ENCODE data around the gene TET2. TPM values are rescaled to one million over a fixed set of nuclear protein-coding genes. Genes with fewer than 3 reads are reported as not detected.

TET2 gene
- total RNA-seq, 4 donors from 2014 or later, result 19.1 to 36.8 (median 30.4) TPM

GRCh38 chr4:105112274-105112673 is 34.4 kb upstream of the TET2 start:
- H3K4me3 ChIP-seq, result no peak overlapping the region
- H3K4me1 ChIP-seq, result no peaks in the 10 kb centered on the region
- no peaks in the 10 kb centered on the region for H3K27me3 ChIP-seq
- no peaks in the 10 kb centered on the region for H3K9me3 ChIP-seq
- no peak overlapping the region for H3K27ac ChIP-seq
- no peak for DNase-seq
- intact Hi-C loops (cut with DNase I), result no loop called here
- TF ChIP-seq CTCF (IDR thresholded peaks at IDR 0.05) (no peak), POLR2A (IDR thresholded peaks at IDR 0.05) (no peak)
- WGBS, 2 donors, result 86 to 100% methylated on average over 1 of the region's 1 CpG
- H3K36me3 ChIP-seq, result no peaks in the 10 kb centered on the region

GRCh38 chr4:105113800-105114199 is 32.9 kb upstream of the TET2 start:
- TF ChIP-seq CTCF (IDR thresholded peaks at IDR 0.05) (no peak), POLR2A (IDR thresholded peaks at IDR 0.05) (no peak)
- no peak for DNase-seq
- WGBS, 2 donors, result 52% methylated on average over 1 of the region's 1 CpG
- no peaks in the 10 kb centered on the region for H3K27me3 ChIP-seq
- no peaks in the 10 kb centered on the region for H3K4me1 ChIP-seq
- no peak overlapping the region for H3K27ac ChIP-seq
- intact Hi-C loops (cut with DNase I), result no loop called here
- no peaks in the 10 kb centered on the region for H3K9me3 ChIP-seq
- no peaks in the 10 kb centered on the region for H3K36me3 ChIP-seq
- no peak overlapping the region for H3K4me3 ChIP-seq

- Histone ChIP-seq H3K4me3 (no peak overlapping the region), H3K27me3 (no peaks in the 10 kb centered on the region), H3K36me3 (no peaks in the 10 kb centered on the region), H3K4me1 (no peaks in the 10 kb centered on the region), H3K27ac (no peak overlapping the region), H3K9me3 (no peaks in the 10 kb centered on the region)
- TF ChIP-seq CTCF (IDR thresholded peaks at IDR 0.05), result no peak
- TF ChIP-seq POLR2A (IDR thresholded peaks at IDR 0.05), result no peak
- WGBS, 2 donors, result 86 to 89% methylated on average over 3 of the region's 3 CpGs
- no peak for DNase-seq
- intact Hi-C loops (cut with DNase I), result no loop called here
Observed at GRCh38 chr4:105116616-105117319, 29.9 kb upstream of the TET2 start.

GRCh38 chr4:105119356-105119755 is 27.3 kb upstream of the TET2 start:
- no peak for DNase-seq
- TF ChIP-seq POLR2A (IDR thresholded peaks at IDR 0.05), result no peak
- TF ChIP-seq CTCF (IDR thresholded peaks at IDR 0.05), result no peak
- H3K27me3 ChIP-seq, result no peaks in the 10 kb centered on the region
- H3K9me3 ChIP-seq, result no peaks in the 10 kb centered on the region
- no peaks in the 10 kb centered on the region for H3K4me1 ChIP-seq
- H3K4me3 ChIP-seq, result no peak overlapping the region
- H3K27ac ChIP-seq, result no peak overlapping the region
- intact Hi-C loops (cut with DNase I), result no loop called here
- no peaks in the 10 kb centered on the region for H3K36me3 ChIP-seq

- Histone ChIP-seq H3K9me3 (no peaks in the 10 kb centered on the region), H3K27me3 (no peaks in the 10 kb centered on the region), H3K4me3 (no peak overlapping the region), H3K36me3 (no peaks in the 10 kb centered on the region), H3K27ac (no peak overlapping the region), H3K4me1 (no peaks in the 10 kb centered on the region)
- intact Hi-C loops (cut with DNase I), result no loop called here
- DNase-seq, result no peak
- TF ChIP-seq POLR2A (IDR thresholded peaks at IDR 0.05), result no peak
- no peak for TF ChIP-seq CTCF (IDR thresholded peaks at IDR 0.05)
Observed at GRCh38 chr4:105120626-105121025, 26.1 kb upstream of the TET2 start.
